Globus pallidus (tissue), 1 donor: ENCODE data around the gene ITGA8.
"Not testable (repeated sequence)": the region's sequence is repeated elsewhere in the genome, so short reads cannot be mapped to it uniquely, and the experiment has no call there.

Experiments used
- DNase-seq: peaks from one replicate; pipeline ENCODE4 v3.0.0-alpha.2; 2015; ENCODE audit warnings: low spot score

ITGA8 gene

GRCh38 chr10:15494850-15495506 is 224.7 kb downstream of the ITGA8 start:
- no peak for DNase-seq

- DNase-seq = no peak
Observed at GRCh38 chr10:15491856-15492642, 227.7 kb downstream of the ITGA8 start.

- DNase-seq = no peak
Observed at GRCh38 chr10:15489431-15489830, 230.3 kb downstream of the ITGA8 start.

GRCh38 chr10:15487376-15487775 is 232.3 kb downstream of the ITGA8 start:
- no peak for DNase-seq

- no peak for DNase-seq
Observed at GRCh38 chr10:15486404-15486803, 233.3 kb downstream of the ITGA8 start.

- DNase-seq = no peak
Observed at GRCh38 chr10:15485684-15486316, 233.9 kb downstream of the ITGA8 start.

GRCh38 chr10:15485027-15485426 is 234.7 kb downstream of the ITGA8 start:
- DNase-seq = no peak

- no peak for DNase-seq
Observed at GRCh38 chr10:15484128-15484527, 235.6 kb downstream of the ITGA8 start.

GRCh38 chr10:15483215-15484075 is 236.3 kb downstream of the ITGA8 start:
- DNase-seq = no peak

GRCh38 chr10:15482156-15482555 is 237.6 kb downstream of the ITGA8 start:
- no peak for DNase-seq

- no peak for DNase-seq
Observed at GRCh38 chr10:15478950-15479349, 240.8 kb downstream of the ITGA8 start.

GRCh38 chr10:15478429-15478828 is 241.3 kb downstream of the ITGA8 start:
- no peak for DNase-seq

- no peak for DNase-seq
Observed at GRCh38 chr10:15476337-15476736, 243.4 kb downstream of the ITGA8 start.

- DNase-seq = not testable (repeated sequence)
Observed at GRCh38 chr10:15475439-15475838, 244.3 kb downstream of the ITGA8 start.

GRCh38 chr10:15474671-15475070 is 245.1 kb downstream of the ITGA8 start:
- no peak for DNase-seq

GRCh38 chr10:15473396-15473767 is 246.3 kb downstream of the ITGA8 start:
- DNase-seq = no peak

GRCh38 chr10:15472431-15473395 is 247.0 kb downstream of the ITGA8 start:
- no peak for DNase-seq

GRCh38 chr10:15472008-15472407 is 247.7 kb downstream of the ITGA8 start:
- DNase-seq = no peak

GRCh38 chr10:15469111-15469510 is 250.6 kb downstream of the ITGA8 start:
- DNase-seq = no peak

- DNase-seq = no peak
Observed at GRCh38 chr10:15464381-15464780, 255.3 kb downstream of the ITGA8 start.
